ENCODE data around the gene ACTR6.

ACTR6 gene

GRCh38 chr12:100266835-100267602 lies 66.4 kb downstream of the ACTR6 start, which contains the start of the genes DEPDC4 and SCYL2:
Gene DEPDC4, minus strand, starts transcription at chr12:100267079. Its CDS starts 3 bp downstream, at chr12:100267076.
Gene SCYL2, plus strand, starts transcription at chr12:100267177. Its CDS starts 15,794 bp downstream, at chr12:100282971.
- peak; percentile 96 for DNase-seq (ENCODE audit: low spot score)

- peak; percentile 75 for DNase-seq (ENCODE audit: low spot score)
These were observed 67.1 kb downstream of the ACTR6 start for GRCh38 chr12:100267603-100268281.

GRCh38 chr12:100268835-100269564 lies 68.4 kb downstream of the ACTR6 start:
- DNase-seq (ENCODE audit: low spot score) = peak; percentile 37

GRCh38 chr12:100273782-100274181 lies 73.2 kb downstream of the ACTR6 start:
- DNase-seq (ENCODE audit: low spot score) = no peak
